Measurements from ENCODE around the gene PPP2R2D.

GRCh38 chr10:131975796-131976195 lies 75.0 kb downstream of the PPP2R2D start:
- TF ChIP-seq CTCF (IDR thresholded peaks at IDR 0.05) (no peak), POLR2A (IDR thresholded peaks at IDR 0.05) (no peak)

Measured in lower leg skin (tissue), 3 donors.